ENCODE data around the gene TESK1. TPM values are rescaled to one million over a fixed set of nuclear protein-coding genes. Genes with fewer than 3 reads are reported as not detected.

The TESK1 gene
- total and polyA plus RNA-seq, 9 donors: 13.2 to 51.1 (median 35.0) TPM

DNA sequence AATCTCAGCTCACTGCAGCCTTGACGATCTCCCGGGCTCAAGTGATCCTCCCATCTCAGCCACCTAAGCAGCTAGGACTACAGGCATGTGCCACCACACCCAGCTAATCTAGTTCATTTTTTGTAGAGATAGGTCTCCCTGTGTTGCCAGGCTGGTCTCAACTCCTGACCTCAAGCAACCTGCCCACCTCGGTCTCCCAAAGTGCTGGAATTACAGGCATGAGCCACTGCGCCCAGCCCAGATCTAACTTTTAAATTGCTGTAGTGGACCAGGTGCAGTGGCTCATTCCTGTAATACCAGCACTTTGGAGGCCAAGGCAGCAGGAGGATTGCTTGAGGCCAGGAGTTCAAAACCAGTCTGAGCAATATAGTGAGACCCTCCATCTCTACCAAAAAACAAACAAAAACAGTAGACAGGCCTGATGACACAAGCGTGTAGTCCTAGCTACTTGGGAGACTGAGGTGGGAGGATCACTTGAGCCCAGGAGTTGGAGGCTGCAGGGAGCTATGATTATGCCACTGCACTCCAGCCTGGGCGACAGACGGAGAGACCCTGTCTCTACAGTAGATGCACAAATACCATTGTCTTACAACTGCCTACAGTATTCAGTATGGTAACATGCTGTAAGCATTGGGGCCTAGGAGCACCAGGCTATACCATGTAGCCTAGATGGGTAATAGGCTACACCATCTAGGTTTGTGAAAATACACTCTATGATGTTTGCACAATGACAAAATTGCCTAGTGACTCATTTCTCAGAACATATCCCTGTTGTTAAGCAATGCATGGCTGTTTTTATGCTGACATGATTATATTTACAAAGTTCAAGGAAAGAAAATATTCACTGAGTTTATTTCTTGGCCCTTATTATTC lies 47.1 kb downstream of the TESK1 start:
- intact Hi-C loops (cut with DNase I): loop anchor here in 1 of 4 donors (5.0 to 10.0 kb wide), 2 partner anchors 157 to 180 kb away; partner anchors contain the start of gene RUSC2
- no peak overlapping the region for H3K27ac ChIP-seq
- DNase-seq: no peak

DNA sequence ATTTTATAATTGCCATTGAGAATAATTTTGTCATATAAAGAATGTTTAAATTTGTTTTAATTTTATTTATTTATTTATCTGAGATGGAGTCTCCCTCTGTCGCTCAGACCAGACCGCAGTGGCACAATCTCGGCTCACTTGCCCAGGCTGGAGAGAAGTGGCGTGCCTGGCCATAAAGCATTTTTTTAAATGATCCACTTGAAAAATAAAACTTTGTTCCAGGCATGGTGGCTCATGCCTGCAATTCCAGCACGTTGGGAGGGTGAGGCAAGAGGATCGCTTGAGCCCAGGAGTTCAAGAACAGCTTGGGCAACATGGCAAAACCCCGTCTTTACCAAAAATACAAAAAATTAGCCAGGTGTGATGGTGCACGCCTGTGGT lies 47.8 kb downstream of the TESK1 start:
- no peak overlapping the region for H3K27ac ChIP-seq
- H3K36me3 ChIP-seq: no peaks in the 10 kb centered on the region
- no peak for DNase-seq
- H3K4me3 ChIP-seq: no peak overlapping the region
- no peaks in the 10 kb centered on the region for H3K4me1 ChIP-seq (ENCODE audit: insufficient read depth)
- H3K27me3 ChIP-seq: no peaks in the 10 kb centered on the region
- TF ChIP-seq, protein P1, sequence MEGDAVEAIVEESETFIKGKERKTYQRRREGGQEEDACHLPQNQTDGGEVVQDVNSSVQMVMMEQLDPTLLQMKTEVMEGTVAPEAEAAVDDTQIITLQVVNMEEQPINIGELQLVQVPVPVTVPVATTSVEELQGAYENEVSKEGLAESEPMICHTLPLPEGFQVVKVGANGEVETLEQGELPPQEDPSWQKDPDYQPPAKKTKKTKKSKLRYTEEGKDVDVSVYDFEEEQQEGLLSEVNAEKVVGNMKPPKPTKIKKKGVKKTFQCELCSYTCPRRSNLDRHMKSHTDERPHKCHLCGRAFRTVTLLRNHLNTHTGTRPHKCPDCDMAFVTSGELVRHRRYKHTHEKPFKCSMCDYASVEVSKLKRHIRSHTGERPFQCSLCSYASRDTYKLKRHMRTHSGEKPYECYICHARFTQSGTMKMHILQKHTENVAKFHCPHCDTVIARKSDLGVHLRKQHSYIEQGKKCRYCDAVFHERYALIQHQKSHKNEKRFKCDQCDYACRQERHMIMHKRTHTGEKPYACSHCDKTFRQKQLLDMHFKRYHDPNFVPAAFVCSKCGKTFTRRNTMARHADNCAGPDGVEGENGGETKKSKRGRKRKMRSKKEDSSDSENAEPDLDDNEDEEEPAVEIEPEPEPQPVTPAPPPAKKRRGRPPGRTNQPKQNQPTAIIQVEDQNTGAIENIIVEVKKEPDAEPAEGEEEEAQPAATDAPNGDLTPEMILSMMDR (IDR thresholded peaks at IDR 0.05): no peak
- no peak for TF ChIP-seq POLR2A (IDR thresholded peaks at IDR 0.05)
- no peak for TF ChIP-seq EP300 (IDR thresholded peaks at IDR 0.05)
- intact Hi-C loops (cut with DNase I): loop anchor here in 1 of 4 donors (5.0 to 10.0 kb wide), 2 partner anchors 158 to 179 kb away; partner anchors contain the start of gene RUSC2
- no peaks in the 10 kb centered on the region for H3K9me3 ChIP-seq
- 84 to 88% (median 86%) methylated on average over 8 of the region's 8 CpGs for WGBS, 3 donors

More for the DNA sequence above, 47.1 kb downstream of the TESK1 start:
- H3K9me3 ChIP-seq: no peaks in the 10 kb centered on the region
- no peak for TF ChIP-seq EP300 (IDR thresholded peaks at IDR 0.05)
- no peak for TF ChIP-seq POLR2A (IDR thresholded peaks at IDR 0.05)
- TF ChIP-seq, protein P1 (IDR thresholded peaks at IDR 0.05): no peak
- 70 to 79% (median 76%) methylated on average over 7 of the region's 7 CpGs for WGBS, 3 donors
- peaks cover 1% of the 10 kb centered on the region for H3K4me1 ChIP-seq (ENCODE audit: insufficient read depth)
- no peaks in the 10 kb centered on the region for H3K36me3 ChIP-seq
- no peak overlapping the region for H3K4me3 ChIP-seq
- H3K27me3 ChIP-seq: no peaks in the 10 kb centered on the region

DNA sequence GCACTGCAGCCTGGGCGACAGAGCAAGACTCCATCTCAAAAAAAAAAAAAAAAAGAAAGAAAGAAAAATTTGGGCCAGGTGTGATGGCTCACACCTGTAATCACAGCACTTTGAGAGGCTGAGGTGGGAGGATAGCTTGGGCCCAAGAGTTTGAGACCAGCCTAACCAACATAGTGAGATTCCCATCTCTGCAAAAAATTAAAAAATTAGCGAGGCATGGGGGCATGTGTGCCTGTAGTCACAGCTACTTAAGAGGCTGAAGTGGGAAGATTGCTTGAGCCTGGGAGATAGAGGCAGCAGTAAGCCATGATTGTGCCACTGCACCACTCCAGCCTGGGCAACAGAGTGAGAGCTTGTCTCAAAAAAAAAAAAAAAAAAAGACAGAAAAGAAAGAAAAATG lies 48.5 kb downstream of the TESK1 start:
- Histone ChIP-seq H3K27ac (no peak overlapping the region), H3K4me1 (ENCODE audit: insufficient read depth) (no peaks in the 10 kb centered on the region), H3K27me3 (no peaks in the 10 kb centered on the region), H3K36me3 (no peaks in the 10 kb centered on the region), H3K9me3 (no peaks in the 10 kb centered on the region), H3K4me3 (no peak overlapping the region)
- 85 to 90% (median 88%) methylated on average over 2 of the region's 2 CpGs for WGBS, 3 donors
- DNase-seq: no peak
- intact Hi-C loops (cut with DNase I): loop anchor here in 1 of 4 donors (5.0 to 10.0 kb wide), 2 partner anchors 159 to 179 kb away; partner anchors contain the start of gene RUSC2
- no peak for TF ChIP-seq POLR2A (IDR thresholded peaks at IDR 0.05)

DNA sequence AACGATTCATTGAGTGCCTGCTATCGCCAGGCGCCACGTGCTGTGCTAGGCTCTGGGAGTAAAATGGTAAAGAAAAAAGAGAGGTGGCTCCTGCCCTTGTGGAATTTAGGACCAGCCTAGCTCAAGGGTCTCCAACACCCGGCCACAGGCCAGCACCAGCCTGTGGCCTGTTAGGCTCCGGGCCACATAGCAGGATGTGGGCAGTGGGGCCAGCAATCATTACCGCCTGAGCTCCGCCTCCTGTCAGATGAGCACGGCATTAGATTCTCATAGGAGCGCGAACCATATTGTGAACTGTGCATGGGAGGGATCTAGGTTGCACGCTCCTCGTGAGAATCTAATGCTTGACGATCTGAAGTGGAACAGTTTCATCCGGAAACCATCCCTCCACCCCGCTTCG lies 51.3 kb downstream of the TESK1 start:
- no peaks in the 10 kb centered on the region for H3K4me1 ChIP-seq (ENCODE audit: insufficient read depth)
- 68 to 84% (median 76%) methylated on average over 17 of the region's 17 CpGs for WGBS, 3 donors
- intact Hi-C loops (cut with DNase I): loop anchor here in 2 of 4 donors (5.0 to 10.0 kb wide), 3 partner anchors 36 to 162 kb away; partner anchors contain the start of gene RUSC2 (in 1 of the 2)
- H3K27ac ChIP-seq: no peak overlapping the region
- H3K27me3 ChIP-seq: no peaks in the 10 kb centered on the region
- no peaks in the 10 kb centered on the region for H3K36me3 ChIP-seq
- DNase-seq: no peak
- H3K4me3 ChIP-seq: no peak overlapping the region
- TF ChIP-seq POLR2A (IDR thresholded peaks at IDR 0.05) (no peak), EP300 (IDR thresholded peaks at IDR 0.05) (no peak)
- TF ChIP-seq, protein P1 (IDR thresholded peaks at IDR 0.05): no peak
- H3K9me3 ChIP-seq: no peaks in the 10 kb centered on the region
